HG03064 (cell line): Measurements from ENCODE around the gene HERC6.
"Not testable (repeated sequence)": the region's sequence is repeated elsewhere in the genome, so short reads cannot be mapped to it uniquely, and the experiment has no call there.

Source experiments
- ATAC-seq: cut with Tn5 transposase; IDR thresholded peaks from one replicate; pipeline ENCODE4 v1.9.1; 2021; ENCODE audit warnings: low read depth; ENCODE audit not compliant: unreplicated experiment

The HERC6 gene

GRCh38 chr4:88378691-88379559 lies at the start of gene HERC6:
HERC6 (plus strand) TSS chr4:88378852; CDS start chr4:88378922, 70 bp downstream.
- ATAC-seq = peak; percentile 76

GRCh38 chr4:88333741-88334405 lies 44.8 kb upstream of the HERC6 start:
- no peak for ATAC-seq

- no peak for ATAC-seq
Measured at GRCh38 chr4:88335092-88335665, 43.5 kb upstream of the HERC6 start.

- ATAC-seq = no peak
Measured at GRCh38 chr4:88341227-88342192, 37.1 kb upstream of the HERC6 start.

- not testable (repeated sequence) for ATAC-seq
Measured at GRCh38 chr4:88346902-88347301, 31.8 kb upstream of the HERC6 start.

- not testable (repeated sequence) for ATAC-seq
Measured at GRCh38 chr4:88348761-88349160, 29.9 kb upstream of the HERC6 start.

- no peak for ATAC-seq
Measured at GRCh38 chr4:88350786-88351185, 27.9 kb upstream of the HERC6 start.

- no peak for ATAC-seq
Measured at GRCh38 chr4:88352062-88352740, 26.5 kb upstream of the HERC6 start.

- no peak for ATAC-seq
Measured at GRCh38 chr4:88353324-88353723, 25.3 kb upstream of the HERC6 start.

GRCh38 chr4:88356771-88357170 lies 21.9 kb upstream of the HERC6 start:
- no peak for ATAC-seq

- no peak for ATAC-seq
Measured at GRCh38 chr4:88357262-88357661, 21.4 kb upstream of the HERC6 start.

- ATAC-seq = no peak
Measured at GRCh38 chr4:88359558-88359957, 19.1 kb upstream of the HERC6 start.

GRCh38 chr4:88360256-88360655 lies 18.4 kb upstream of the HERC6 start:
- no peak for ATAC-seq

- no peak for ATAC-seq
Measured at GRCh38 chr4:88360791-88361190, 17.9 kb upstream of the HERC6 start.

- not testable (repeated sequence) for ATAC-seq
Measured at GRCh38 chr4:88361217-88361773, 17.4 kb upstream of the HERC6 start.

- ATAC-seq = no peak
Measured at GRCh38 chr4:88366460-88366859, 12.2 kb upstream of the HERC6 start.

GRCh38 chr4:88367826-88368225 lies 10.8 kb upstream of the HERC6 start:
- ATAC-seq = no peak

GRCh38 chr4:88369180-88369812 lies 9.4 kb upstream of the HERC6 start:
- ATAC-seq = not testable (repeated sequence)

- ATAC-seq = no peak
Measured at GRCh38 chr4:88381123-88381522, 2.5 kb downstream of the HERC6 start.
